SK-N-DZ (cell line): ENCODE measurements around the gene KCNE2.
"Not testable (repeated sequence)": the region's sequence is repeated elsewhere in the genome, so short reads cannot be mapped to it uniquely, and the experiment has no call there.

Source experiments
- DNase-seq: peaks from one replicate; pipeline ENCODE4 v3.0.0-alpha.2; 2015; ENCODE audit warnings: low spot score

Gene KCNE2

DNA sequence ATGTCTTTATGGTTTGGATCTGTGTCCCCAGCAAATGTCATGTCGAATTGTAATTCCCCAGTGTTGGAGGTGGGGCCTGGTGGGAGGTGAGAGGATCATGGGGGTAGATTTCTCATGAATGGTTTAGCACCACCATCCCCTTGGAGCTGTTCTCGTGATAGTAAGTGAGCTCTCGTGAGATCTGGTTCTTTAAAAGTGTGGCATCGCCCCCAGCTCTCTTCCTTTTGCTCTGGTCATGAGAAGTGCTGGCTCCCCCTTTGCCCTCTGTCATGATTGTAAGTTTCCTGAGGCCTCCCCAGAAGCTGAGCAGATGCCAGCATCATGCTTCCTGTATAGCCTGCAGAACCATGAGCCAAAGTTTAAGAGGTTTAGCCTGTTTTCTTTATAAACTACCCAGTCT is 11.2 kb upstream of the KCNE2 start:
- no peak for DNase-seq

DNA sequence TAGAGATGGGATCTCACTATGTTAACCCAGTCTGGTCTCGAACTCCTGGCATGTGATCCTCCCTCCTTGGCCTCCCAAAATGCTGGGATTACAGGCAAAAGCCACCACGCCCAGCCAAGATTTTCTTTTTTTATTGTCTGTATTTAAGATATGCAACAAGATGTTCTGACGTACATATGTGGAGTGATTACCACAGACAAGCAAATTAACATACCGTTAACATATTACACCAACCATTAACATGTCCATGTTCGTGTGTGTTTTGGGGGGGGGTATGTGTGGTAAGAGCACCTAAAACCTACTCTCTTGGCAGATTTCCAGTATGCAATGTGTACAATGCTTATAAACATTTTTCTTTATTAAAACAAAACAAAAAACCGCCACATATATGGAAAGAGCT is 10.6 kb upstream of the KCNE2 start:
- DNase-seq, result no peak

DNA sequence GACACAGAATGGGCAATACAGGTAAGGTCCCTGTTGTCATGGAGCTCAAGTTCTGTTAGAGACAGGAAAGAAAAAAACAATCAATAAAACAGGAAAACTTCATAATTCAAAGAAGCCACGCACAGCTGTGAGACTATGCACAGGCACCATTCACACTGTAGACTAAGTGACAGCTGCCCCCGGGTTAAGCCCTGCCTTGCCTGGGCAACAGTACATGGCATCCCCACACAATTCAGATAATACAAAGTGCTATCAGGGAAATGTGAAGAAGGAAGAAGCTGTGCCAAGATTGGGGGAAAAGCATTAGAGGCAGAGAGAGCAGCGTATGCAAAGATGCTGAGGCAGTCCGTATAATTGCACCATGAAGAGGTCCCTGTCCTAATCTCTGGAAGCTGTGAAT is 9.0 kb upstream of the KCNE2 start:
- DNase-seq, result no peak

GRCh38 chr21:34355570-34355969 is 8.2 kb upstream of the KCNE2 start:
- DNase-seq, result no peak

GRCh38 chr21:34357889-34358288 is 5.9 kb upstream of the KCNE2 start:
- no peak for DNase-seq

DNA sequence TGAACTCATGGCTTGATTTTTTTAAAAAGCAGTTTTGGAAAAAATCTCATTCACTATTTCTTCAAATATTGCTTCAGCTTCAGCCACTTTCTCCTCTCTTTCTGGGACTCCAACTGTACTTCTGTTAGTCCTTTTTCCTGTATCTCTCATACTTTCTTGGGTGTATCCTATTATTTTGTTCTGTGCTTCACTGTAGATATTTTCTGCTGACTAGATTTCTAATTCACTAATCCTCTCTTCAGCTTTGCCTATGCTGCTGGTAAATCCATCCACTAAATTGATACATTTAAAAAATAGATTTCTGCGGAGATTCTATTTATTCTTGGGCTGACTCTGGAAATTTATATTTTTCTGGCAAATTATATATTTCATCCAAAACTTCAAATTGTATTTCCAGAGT is 4.9 kb upstream of the KCNE2 start:
- DNase-seq, result no peak

DNA sequence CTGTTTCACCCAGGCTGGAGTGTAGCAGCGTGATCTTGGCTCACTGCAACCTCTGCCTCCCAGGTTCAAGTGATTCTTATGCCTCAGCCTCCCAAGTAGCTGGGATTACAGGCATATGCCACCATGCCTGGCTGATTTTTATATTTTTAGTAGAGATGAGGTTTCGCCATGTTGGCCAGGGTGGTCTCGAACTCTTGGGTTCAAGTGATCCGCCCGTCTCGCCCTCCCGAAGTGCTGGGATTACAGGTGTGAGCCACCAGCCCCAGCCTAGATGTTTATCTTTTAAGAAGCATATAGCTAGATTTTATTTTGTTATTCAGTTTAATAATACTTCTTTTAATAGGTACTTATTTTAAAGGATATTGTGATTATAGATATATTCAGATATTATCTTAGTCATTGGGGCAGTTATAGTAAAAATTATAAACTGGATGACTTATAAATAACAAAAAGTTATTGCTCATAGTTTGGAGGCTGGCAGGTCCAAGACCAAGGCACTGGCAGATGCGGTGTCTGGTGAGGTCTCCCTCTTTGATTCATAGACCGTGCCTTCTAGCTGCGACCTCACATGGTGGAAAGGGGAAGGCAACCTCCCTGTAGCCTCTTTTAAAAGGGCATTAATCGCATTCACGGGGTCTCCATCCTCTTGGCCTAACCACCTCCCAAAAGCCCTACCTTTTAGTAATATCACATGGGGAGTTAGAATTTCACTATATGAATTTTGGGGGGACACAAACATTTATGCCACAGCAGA is 3.1 kb upstream of the KCNE2 start:
- DNase-seq, result peak; percentile 17

DNA sequence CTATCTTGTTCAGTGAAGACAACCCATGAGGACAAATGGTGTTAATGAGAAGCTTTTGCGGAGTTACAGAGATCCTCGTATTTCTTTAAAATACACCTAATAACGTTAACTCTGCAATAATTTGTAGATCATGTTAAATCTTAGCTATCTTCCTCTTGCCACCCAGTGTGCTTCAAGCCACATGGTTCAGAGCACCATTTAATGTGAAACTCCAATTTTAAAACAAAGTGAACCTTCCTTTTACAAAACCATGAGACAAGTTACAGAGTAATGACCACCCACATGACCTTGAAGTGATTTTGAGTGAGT is 1.7 kb upstream of the KCNE2 start:
- no peak for DNase-seq

DNA sequence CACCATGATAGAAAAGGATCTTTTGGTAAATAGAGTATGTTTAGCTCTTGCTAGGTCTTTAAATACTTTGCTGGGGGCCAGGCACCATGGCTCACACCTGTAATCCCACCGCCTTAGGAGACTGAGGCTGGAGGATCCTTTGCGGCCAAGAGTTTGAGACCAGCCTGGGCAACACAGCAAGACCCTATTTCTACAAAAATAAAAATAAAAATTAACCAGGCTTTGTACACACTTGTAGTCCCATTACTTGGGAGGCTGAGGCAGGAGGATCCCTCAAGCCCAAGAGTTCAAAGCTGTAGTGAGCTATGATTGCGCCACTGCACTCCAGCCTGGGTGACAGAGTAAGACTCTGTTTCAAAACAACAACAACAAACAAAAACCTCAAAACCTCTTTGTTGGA is 1.1 kb upstream of the KCNE2 start:
- DNase-seq, result no peak

- no peak for DNase-seq
Measured at GRCh38 chr21:34364921-34365320, 1.1 kb downstream of the KCNE2 start.

DNA sequence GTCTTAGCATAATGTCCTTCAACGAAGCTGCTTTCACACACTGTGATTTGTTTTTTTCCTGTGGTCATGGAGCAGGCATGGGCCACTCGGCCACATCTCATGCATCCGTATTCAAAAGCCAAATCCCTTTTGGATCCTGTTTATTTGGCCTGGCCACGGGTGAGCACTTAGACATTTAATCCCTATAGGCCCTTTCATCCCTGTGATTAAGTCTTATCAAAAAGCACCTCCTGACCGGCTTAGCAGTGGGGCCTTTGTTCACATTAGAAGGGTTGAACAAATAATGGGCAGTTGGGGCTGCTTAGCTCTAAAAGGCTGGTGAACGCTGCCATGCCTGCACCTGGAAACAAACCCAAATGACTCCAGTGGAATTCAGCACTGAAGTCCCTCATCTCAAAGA is 2.0 kb downstream of the KCNE2 start:
- no peak for DNase-seq

- DNase-seq, result peak; percentile 52
Measured at GRCh38 chr21:34367320-34367935, 3.6 kb downstream of the KCNE2 start.

- no peak for DNase-seq
Measured at GRCh38 chr21:34369741-34370140, 5.9 kb downstream of the KCNE2 start.

DNA sequence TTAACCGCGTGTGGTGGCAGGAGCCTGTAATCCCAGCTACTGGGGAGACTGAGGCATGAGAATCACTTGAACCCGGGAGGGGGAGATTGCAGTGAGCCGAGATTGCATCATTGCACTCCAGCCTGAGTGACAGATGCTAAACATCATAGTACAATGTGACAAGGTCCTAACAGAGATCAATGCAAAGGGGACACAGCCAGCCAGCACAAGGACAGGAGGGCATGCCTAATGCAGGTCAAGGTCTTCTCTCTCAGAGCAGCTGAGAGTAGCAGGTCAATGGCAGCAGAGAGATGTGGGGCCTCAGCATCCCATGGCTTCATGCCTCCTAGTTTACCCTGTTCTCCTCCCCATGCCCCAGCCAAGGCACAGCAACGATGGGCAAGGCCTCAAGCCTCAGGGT is 8.5 kb downstream of the KCNE2 start:
- DNase-seq, result no peak

DNA sequence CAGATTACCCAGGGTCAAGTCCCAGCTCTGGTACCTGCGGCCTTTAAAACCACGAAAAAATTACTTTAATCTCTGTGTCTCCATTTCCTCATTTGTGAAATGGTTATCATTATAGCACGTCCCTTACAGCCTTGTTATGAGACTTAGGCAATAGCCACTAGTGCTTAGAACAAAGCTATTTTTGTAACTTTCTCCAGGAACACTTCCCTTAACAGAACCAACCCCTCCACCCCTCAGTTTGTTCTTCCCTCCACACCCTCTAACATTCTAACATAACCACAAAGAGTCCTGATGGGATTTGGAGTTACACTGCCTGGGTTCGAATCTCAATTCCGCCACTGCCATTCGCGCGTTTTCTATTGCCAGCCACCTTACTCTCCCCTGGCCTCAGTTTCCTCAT is 10.7 kb downstream of the KCNE2 start:
- not testable (repeated sequence) for DNase-seq

GRCh38 chr21:34374940-34375618 is 11.3 kb downstream of the KCNE2 start, which contains the start of gene SMIM11:
Gene SMIM11 (plus strand): TSS chr21:34375507. CDS start chr21:34379505, 3,998 bp downstream.
- not testable (repeated sequence) for DNase-seq

DNA sequence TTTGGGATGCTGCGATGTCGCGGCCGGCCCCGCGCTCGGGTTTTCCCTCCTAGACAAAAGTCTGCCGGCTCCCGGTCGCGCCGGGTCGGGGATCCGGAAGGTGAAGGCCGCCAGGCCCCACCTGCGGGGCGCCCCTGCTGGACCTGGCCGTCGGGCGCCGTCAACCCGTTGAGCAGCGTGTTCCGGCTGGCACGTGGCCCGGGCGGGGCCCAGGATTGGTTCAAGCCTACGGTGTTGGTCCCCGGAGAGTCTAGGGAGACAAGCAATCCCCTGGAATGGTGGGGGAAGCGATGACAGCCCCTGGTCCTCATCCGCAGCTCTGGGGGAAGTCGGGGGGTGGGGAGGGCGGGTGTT is 11.8 kb downstream of the KCNE2 start:
- not testable (repeated sequence) for DNase-seq

GRCh38 chr21:34383138-34383537 is 19.3 kb downstream of the KCNE2 start:
- DNase-seq, result not testable (repeated sequence)

DNA sequence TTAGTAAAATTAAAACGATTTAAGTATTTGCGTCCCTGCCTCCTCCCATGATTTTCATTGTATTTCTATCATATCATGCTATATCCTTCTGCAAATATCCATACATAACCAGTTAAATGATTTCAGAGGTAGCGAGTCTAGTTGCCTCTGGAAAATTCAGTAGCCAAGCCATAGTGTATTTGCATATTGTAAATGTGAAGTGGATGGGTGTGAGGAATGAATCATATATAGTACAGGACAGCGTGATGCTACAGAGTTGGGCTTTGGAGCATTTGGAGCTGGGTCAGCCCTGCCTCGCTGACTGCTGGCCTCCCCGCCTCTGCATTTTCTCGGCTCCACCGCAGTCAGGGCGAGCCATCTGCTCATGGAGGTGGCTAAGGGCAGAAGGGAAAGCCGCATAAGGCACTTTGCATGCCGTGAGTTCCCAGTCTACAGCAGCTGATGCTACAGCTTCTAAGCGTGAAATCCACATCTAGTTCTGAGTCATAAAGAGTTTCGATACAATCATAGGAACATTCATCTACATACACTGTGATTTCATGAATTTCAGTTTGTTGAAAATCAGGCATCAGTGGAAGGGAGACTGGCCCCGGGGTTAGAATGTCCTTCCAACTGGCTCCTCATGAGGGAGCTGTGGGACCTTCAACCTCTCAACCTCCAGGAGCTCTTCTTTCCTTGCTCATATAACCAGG is 20.1 kb downstream of the KCNE2 start:
- not testable (repeated sequence) for DNase-seq

DNA sequence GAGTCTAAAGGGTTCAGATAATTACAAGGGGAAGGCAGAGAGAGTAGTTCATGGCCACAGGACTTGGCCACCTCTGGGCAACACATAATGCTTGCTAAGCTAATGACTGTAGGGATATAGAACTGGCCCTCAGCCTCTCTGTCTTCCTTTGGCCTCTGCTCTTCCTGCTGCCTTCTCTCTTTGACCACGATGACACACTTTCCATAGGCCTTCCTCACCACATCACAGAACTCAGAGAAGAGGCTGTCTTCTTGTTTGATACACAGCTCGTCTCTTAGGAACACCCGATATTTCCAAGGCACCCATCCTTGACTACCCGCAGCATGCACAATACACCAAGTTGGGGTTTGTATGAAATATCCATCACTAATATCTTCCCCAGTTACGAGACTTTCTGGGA is 36.7 kb downstream of the KCNE2 start:
- DNase-seq, result not testable (repeated sequence)

DNA sequence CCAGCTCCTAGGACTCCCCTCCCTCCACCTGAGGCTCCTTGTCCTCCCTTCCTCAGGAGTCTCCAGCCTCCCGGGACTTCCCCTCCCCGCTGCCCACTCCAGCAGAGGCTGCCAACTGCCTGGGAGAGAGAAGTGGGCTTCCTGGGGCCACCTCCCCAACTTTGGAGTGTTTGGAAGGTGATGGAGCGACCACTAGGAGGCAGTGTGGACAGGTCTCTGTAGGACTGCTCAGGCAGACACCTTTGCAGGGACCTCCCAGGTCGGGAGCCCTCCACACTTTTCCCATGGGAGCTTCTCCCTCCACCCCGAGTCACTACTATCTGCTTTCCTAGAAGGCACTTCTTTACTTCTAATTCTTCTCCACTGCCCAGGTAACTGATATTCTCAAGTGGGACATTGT is 40.9 kb downstream of the KCNE2 start:
- not testable (repeated sequence) for DNase-seq

- not testable (repeated sequence) for DNase-seq
Measured at GRCh38 chr21:34405686-34406085, 41.9 kb downstream of the KCNE2 start.
